ENCODE data around the gene TOMM5.
"Not testable (repeated sequence)": the region's sequence is repeated elsewhere in the genome, so short reads cannot be mapped to it uniquely, and the experiment has no call there.

Gene TOMM5

GRCh38 chr9:37611014-37611413 is 18.6 kb upstream of the TOMM5 start:
- DNase-seq, result no peak

- DNase-seq, result no peak
Measured at GRCh38 chr9:37609735-37610397, 17.5 kb upstream of the TOMM5 start.

- DNase-seq, result no peak
Measured at GRCh38 chr9:37608250-37608649, 15.9 kb upstream of the TOMM5 start.

DNA sequence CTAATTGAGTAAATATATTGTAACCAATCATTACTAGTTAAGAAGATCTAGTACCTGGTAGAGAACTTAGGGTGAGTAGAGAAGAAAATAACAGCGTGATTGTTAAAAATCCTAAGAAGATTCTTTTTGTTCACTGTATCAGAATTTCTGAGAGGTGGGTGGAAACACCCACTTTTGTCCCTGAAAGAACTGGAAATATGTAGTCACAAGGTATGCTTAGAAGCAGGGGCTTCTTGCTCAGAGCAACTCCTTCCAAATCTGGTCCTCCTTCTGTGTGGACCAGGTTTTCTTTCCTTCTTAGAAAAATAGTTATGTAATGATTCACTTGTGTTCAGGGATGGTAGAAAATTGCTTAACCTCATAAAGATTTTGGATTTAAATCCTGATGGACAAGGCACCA is 11.9 kb upstream of the TOMM5 start:
- DNase-seq, result no peak

DNA sequence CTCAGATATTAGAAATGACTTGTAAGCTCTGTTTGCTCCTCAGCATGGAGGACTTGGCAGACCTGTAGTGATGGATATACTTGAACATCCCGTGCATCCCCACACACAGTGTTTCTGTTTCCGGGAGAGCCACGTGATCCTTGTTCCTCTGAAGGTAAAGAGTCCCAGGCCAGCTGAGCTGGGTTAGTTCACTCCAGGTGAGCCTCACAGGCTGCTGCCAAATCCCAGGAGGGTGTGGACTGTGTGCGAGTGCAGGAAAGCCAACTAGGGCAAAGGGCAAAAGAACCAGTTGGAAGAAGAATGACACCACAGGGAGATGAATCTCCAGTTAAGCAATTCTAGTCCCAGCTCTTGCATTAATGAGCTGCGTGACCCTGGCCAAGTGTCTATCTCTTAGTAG is 10.4 kb upstream of the TOMM5 start:
- no peak for DNase-seq

DNA sequence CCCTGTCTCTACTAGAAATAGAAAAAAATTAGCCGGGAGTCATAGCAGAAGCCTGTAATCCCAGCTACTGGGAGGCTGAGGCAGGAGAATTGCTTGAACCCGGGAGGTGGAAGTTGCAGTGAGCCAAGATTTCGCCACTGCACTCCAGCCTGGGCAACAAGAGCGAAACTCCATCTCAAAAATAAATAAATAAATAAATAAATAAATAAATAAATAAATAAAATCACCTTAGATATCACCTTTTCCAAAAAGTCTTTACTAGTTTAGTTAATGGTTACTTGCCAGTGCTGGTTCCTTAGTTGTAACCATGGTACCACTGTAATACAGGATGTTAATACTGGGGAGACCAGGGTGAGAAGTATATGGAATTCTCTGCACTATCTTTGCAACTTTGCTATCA is 9.7 kb upstream of the TOMM5 start:
- not testable (repeated sequence) for DNase-seq

GRCh38 chr9:37596504-37596903 is 4.1 kb upstream of the TOMM5 start:
- no peak for DNase-seq

GRCh38 chr9:37593883-37594448 is 1.6 kb upstream of the TOMM5 start:
- DNase-seq, result no peak

- DNase-seq, result no peak
Measured at GRCh38 chr9:37587521-37587920, 4.9 kb downstream of the TOMM5 start.

DNA sequence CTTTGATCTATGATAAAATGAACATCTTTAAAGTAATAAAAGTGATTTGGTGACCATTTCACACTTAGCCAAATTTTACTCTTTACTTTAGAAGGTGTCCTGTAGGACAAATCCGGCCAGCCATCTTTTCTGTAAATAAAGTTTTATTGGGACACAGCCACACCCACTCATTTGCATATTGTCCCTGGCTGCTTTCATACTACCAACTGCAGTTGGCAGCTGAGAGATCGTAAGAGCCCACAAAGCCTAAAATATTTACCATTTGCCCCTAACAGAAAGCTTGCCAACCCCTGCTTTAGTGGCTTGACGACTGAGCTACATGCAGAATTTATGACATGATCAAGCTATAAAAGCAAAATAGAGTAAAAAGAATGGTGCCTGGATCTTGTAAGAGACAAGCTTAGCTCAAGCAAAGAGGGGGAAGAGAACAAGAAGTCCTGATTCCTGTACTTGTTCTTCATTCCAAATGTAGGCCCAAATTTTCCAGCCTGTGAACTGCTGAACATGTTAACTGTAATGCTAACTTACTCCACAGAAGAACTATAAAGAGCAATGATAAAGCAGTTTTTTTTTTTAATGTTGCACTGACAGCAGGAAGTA is 8.8 kb downstream of the TOMM5 start:
- DNase-seq, result no peak

- DNase-seq, result peak; percentile 51 to 64
Measured at GRCh38 chr9:37582548-37583157, 9.7 kb downstream of the TOMM5 start.

DNA sequence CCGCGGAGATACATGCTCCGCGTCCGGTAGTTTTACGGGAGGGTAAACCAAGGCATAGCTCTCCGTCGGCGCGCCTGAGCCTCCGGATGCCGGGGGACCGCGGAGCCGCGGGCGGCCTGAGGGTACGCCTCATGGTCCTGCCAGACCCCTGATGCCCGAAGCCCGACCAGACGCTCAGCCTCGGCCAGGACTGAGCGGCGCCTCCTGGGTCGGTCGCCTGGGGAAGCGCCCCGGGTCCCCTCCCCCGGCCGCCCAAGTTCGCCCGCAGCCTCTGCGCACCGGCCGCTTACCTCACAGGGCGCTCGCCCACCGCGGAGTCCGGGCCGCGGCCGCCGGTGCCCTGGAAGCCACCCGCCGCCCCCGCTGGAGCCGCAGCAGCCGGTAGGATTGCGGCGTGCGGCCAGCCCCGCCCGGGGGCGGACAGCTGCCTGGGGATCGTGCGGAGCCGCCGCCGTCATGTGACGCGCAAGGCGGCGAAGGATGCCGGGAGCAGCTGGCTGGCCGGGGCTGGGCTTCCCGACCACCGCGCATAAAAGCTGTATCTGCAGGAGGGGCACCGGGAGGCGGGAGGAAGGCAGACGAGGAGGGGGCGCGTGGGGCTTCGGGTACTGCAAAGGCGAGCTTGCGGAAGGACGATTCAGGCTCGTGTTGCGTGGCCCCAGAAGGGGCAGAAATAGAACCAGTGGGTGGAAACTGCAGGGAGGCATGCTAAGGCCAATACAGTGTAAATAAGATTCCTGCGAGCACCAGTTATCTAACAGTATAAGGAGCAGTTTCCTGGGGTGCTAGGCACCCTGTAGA is 16.3 kb downstream of the TOMM5 start, which contains the start of gene FBXO10:
Gene FBXO10, minus strand, starts transcription at position 460 of the 801 bp plus-strand sequence. CDS start 34,612 bp downstream, outside the sequence.
- peak; percentile 58 to 82 for DNase-seq

- DNase-seq, result no peak
Measured at GRCh38 chr9:37575511-37575914, 16.9 kb downstream of the TOMM5 start.

DNA sequence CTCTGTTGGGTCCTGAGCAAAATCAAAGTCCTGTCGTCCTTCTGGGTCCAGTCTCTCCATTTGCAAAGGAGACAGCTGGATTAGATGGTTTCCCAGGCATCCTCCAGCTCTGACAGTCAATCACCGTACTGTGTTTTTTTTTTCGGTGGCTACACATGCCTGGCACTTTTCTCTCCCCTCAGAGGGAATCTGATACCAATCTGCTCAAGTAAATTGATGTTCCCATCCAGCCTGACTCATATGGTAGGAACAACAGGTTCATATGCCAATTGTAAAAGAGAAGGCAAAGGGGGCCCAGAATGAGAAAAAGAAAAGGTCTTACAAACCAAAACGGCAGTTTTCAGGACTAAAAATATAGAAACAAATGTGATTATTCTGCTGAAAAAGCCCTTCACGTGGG is 17.4 kb downstream of the TOMM5 start:
- DNase-seq, result no peak

GRCh38 chr9:37574241-37574721 is 18.1 kb downstream of the TOMM5 start:
- DNase-seq, result peak; percentile 14 to 37

GRCh38 chr9:37571282-37571681 is 21.1 kb downstream of the TOMM5 start:
- DNase-seq, result no peak

GRCh38 chr9:37566716-37567115 is 25.7 kb downstream of the TOMM5 start:
- no peak for DNase-seq

DNA sequence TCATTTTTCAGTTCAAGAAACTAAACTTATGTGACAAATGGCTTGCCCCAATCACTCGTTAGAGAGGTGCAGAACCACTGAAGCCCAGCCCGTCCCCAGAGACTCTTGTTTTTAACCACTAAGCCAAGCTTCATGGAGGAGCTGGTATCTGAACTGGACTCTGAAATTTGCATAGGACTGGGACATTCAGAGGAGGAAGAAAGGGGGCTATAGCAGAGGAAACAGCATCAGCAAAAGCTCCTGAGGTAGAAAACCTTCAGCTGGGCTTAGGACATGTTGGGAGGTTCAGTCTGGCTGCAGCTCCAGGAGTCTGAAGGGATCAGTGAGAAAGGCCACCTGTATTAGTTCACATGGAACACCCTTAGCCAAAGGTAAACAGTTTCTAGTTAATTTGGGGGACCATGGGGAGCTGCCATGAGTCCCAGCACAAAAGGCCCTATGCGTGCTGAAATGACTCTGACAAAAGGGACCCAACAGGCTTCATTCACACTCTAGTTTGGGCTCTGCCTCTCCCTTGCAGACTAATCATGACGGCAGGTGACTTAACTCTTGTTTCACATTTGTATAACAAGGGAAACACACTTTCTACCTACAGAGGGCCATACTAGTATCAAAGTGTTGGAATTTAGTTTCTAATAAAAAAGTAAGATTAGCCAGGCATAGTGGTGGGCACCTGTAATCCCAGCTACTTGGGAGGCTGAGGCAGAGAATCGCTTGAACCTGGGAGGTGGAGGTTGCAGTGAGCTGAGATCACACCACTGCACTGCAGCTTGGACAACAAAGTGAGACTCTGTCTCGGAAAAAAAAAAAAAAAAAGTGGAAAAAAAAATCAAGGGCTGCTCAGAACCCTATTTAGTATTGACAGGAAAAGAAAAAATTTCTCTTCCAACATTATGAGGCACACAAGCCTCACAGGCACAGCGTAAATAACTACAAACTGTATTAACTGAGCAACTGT is 26.5 kb downstream of the TOMM5 start:
- DNase-seq, result no peak

- no peak for DNase-seq
Measured at GRCh38 chr9:37564916-37565315, 27.5 kb downstream of the TOMM5 start.

- no peak for DNase-seq
Measured at GRCh38 chr9:37563806-37564513, 28.4 kb downstream of the TOMM5 start.

GRCh38 chr9:37562826-37563225 is 29.6 kb downstream of the TOMM5 start:
- no peak for DNase-seq
